SK-N-SH (cell line): ENCODE measurements around the gene BCL11A.

Source experiments
- CHD2 ChIP-seq: fragments of 150-350 bp; IDR thresholded peaks from 2 replicates; pipeline ENCODE4 v1.6.1; 2018; ENCODE audit warnings: low read length; ENCODE audit not compliant: partially characterized antibody
- EZH2phosphoT487 ChIP-seq: fragments of 200-600 bp; sonication (generic); IDR thresholded peaks from 2 replicates; pipeline ENCODE4 v1.6.1; 2017; ENCODE audit warnings: low read depth, mixed run types, mild to moderate bottlenecking, antibody characterized with exemption, moderate library complexity, borderline replicate concordance
- FOXM1 ChIP-seq: IDR thresholded peaks from 2 replicates; pipeline ENCODE4 v1.4.0; 2012; ENCODE audit warnings: low read depth, mild to moderate bottlenecking
- NFIC ChIP-seq: IDR thresholded peaks from 2 replicates; pipeline ENCODE4 v1.4.0; 2012; ENCODE audit warnings: borderline replicate concordance
- TF ChIP-seq, protein P1 (sequence below): fragments of 200-600 bp; sonication (generic); IDR thresholded peaks from 2 replicates; pipeline ENCODE4 v1.6.1; 2017; ENCODE audit warnings: antibody characterized with exemption, mild to moderate bottlenecking, moderate library complexity
- TF ChIP-seq, protein P2 (sequence below): IDR thresholded peaks from 2 replicates; pipeline ENCODE4 v1.4.0; 2012; ENCODE audit warnings: low read depth, borderline replicate concordance

DNA sequence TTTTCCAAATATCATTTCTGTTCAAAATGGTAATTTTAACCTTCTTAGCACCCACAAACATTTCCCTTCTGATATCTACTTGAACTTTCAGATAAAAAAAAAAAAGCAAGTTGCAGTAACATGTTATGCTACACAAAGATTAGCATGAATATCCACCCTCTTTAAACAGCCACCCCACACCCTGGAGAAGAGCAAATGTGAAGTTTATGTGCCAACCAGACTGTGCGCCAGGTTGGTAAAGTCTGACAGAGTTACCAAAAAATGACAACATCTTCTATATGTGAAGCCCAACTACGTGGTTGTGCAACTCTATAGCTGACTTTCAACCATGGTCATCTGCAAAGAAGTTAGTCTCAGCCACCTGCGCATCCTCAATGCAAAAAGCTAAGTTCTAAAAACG lies 62.6 kb downstream of the BCL11A start:
- no peak for TF ChIP-seq EZH2phosphoT487
- TF ChIP-seq, protein P1, sequence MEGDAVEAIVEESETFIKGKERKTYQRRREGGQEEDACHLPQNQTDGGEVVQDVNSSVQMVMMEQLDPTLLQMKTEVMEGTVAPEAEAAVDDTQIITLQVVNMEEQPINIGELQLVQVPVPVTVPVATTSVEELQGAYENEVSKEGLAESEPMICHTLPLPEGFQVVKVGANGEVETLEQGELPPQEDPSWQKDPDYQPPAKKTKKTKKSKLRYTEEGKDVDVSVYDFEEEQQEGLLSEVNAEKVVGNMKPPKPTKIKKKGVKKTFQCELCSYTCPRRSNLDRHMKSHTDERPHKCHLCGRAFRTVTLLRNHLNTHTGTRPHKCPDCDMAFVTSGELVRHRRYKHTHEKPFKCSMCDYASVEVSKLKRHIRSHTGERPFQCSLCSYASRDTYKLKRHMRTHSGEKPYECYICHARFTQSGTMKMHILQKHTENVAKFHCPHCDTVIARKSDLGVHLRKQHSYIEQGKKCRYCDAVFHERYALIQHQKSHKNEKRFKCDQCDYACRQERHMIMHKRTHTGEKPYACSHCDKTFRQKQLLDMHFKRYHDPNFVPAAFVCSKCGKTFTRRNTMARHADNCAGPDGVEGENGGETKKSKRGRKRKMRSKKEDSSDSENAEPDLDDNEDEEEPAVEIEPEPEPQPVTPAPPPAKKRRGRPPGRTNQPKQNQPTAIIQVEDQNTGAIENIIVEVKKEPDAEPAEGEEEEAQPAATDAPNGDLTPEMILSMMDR: no peak
- no peak for TF ChIP-seq FOXM1
- TF ChIP-seq, protein P2, sequence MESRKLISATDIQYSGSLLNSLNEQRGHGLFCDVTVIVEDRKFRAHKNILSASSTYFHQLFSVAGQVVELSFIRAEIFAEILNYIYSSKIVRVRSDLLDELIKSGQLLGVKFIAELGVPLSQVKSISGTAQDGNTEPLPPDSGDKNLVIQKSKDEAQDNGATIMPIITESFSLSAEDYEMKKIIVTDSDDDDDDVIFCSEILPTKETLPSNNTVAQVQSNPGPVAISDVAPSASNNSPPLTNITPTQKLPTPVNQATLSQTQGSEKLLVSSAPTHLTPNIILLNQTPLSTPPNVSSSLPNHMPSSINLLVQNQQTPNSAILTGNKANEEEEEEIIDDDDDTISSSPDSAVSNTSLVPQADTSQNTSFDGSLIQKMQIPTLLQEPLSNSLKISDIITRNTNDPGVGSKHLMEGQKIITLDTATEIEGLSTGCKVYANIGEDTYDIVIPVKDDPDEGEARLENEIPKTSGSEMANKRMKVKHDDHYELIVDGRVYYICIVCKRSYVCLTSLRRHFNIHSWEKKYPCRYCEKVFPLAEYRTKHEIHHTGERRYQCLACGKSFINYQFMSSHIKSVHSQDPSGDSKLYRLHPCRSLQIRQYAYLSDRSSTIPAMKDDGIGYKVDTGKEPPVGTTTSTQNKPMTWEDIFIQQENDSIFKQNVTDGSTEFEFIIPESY: no peak
- TF ChIP-seq NFIC: no peak
- no peak for TF ChIP-seq CHD2
